Kidney (tissue), 14 donors: Measurements from ENCODE around the gene SMAD6. TPM values are rescaled to one million over a fixed set of nuclear protein-coding genes. Genes with fewer than 3 reads are reported as not detected.

ENCODE experiments used
- DNase-seq, 5 donors: peaks; one replicate each; pipeline ENCODE4 v3.0.0-alpha.2; 2013 to 2020
- FAIRE-seq: peaks from 2 replicates; lab custom pipeline; 2012; peaks lifted over from hg19 to GRCh38; lab: Jason Lieb, UNC
- H3K27ac ChIP-seq, 2 donors: one replicate each; pipeline ENCODE4 v1.7.0; 2013; ENCODE audit warnings: low read depth in 2 of 2, low read length in 2 of 2, inconsistent platforms in 1 of 2
- H3K27me3 ChIP-seq: one replicate; pipeline ENCODE4 v1.7.1; 2013; ENCODE audit warnings: low read length, inconsistent platforms; ENCODE audit not compliant: control insufficient read depth, insufficient read depth
- H3K36me3 ChIP-seq, 3 donors: one replicate each; pipeline versions ENCODE4 v1.7.0 to v1.7.1; 2013; ENCODE audit warnings: low read length in 3 of 3, control low read depth in 1 of 3, inconsistent platforms in 1 of 3; ENCODE audit not compliant: insufficient read depth in 3 of 3, control insufficient read depth in 2 of 3
- H3K4me1 ChIP-seq, 3 donors: one replicate each; pipeline versions ENCODE4 v1.7.0 to v1.7.1; 2013; ENCODE audit warnings: low read length in 3 of 3, inconsistent platforms in 1 of 3, low read depth in 1 of 3; ENCODE audit not compliant: control insufficient read depth in 2 of 3, insufficient read depth in 2 of 3
- H3K4me3 ChIP-seq, 3 donors: one replicate each; pipeline versions ENCODE4 v1.7.0 to v1.8.1; 2013; ENCODE audit warnings: low read length in 3 of 3, control low read depth in 1 of 3, inconsistent platforms in 1 of 3
- H3K9ac ChIP-seq, 3 donors: one replicate each; pipeline versions ENCODE4 v1.7.0 to v1.7.1; 2013; ENCODE audit warnings: low read length in 3 of 3, control low read depth in 1 of 3, inconsistent platforms in 1 of 3
- H3K9me3 ChIP-seq, 3 donors: one replicate each; pipeline versions ENCODE4 v1.7.0 to v1.7.1; 2013; ENCODE audit warnings: low read length in 3 of 3, control low read depth in 1 of 3, inconsistent platforms in 1 of 3; ENCODE audit not compliant: control insufficient read depth in 2 of 3, insufficient read depth in 1 of 3
- intact Hi-C: fragments of 100-400 bp; cut with DNase I; formaldehyde crosslinking; loops from one replicate; pipeline ENCODE4 v1.11.1; 2022
- polyA plus RNA-seq: library from polyadenylated mRNA; stranded (reverse); fragments of 350-450 nt; fragmentation: Illumina TruSeq; extraction: RNeasy Lipid Tissue Mini Kit (QIAGEN cat#74804); gene quantifications from one replicate; pipeline ENCODE4 v1.2.3, GENCODE V29; 2014; ENCODE audit warnings: low read depth, low replicate concordance; ENCODE audit not compliant: insufficient read depth
- total RNA-seq: library from RNA; stranded (reverse); fragmentation: NEBNext Ultra II Directional; extraction: Animal tissue kit (Norgen Biotek cat#: 25700); gene quantifications from one replicate; pipeline ENCODE4 v1.2.1, GENCODE V29; 2021
- TF ChIP-seq, protein P1 (sequence below): IDR thresholded peaks from 3 replicates; pipeline ENCODE4 v1.5.1; 2012; ENCODE audit warnings: mild to moderate bottlenecking, moderate library complexity, borderline replicate concordance; ENCODE audit not compliant: insufficient read depth; ENCODE audit errors: extremely low read depth
- donor health status: control.
- donor health status: control.
- donor health status: control.
- donor health status: control.
- donor health status: control.
- donor health status: DM: yes; HTN: yes; CAD: no.
- donor health status: Normal renal cell carcinoma (clear cell type).

The SMAD6 gene
- total and polyA plus RNA-seq, 2 donors from 2014 or later: 15.4 to 23.0 TPM

DNA sequence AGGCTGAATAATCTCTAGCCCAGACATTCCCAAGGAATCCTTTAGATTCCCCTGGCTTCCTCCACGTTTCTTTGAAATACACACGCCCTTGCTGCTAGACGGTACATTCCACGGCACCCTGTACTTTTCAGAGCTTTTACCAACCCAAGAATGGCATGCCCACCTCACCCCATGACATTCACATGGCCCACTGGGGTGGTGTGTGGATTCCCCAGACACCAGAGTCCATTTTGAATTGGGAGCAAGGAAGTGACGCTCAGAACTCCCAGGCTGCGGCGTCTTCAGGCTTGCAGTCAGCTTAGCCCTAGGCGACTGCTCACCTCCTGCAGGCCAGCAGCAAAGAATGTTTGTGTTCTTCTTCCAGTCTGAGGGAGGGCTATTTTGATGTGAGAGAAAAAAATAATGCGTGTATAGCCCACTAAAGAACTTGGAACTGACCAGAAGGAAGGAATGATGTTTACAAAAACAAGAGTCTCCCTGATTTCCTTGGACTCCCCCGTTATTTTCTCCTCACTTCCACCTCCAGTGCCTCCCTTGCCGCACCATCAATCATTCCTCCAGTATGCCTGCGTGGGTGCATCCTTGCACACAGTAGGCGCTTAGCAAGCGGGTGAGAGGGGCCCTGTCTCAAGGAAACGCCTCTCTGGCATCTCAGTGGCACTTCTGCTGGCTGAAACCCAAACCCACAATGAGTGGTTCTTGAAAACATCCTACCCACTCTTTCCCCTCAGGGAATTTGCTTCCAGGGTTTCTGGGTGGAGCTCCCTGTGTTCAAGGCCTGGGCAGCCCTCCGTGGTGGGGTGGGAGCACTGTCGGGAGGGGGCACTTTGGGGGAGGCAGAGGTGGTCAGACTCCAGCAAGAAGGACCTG is 59.9 kb downstream of the SMAD6 start:
- Histone ChIP-seq H3K9ac (no peak overlapping the region), H3K27ac (peak overlapping the region; percentile 81 to 85), H3K4me3 (no peak overlapping the region), H3K27me3 (no peaks in the 10 kb centered on the region), H3K36me3 (no peaks in the 10 kb centered on the region), H3K9me3 (no peaks in the 10 kb centered on the region), H3K4me1 (peaks cover 20 to 60% (median 59%) of the 10 kb centered on the region in 3 donors)
- FAIRE-seq (no peak), DNase-seq (peak in 1 of 5 donors; percentile 64)
- TF ChIP-seq, protein P1, sequence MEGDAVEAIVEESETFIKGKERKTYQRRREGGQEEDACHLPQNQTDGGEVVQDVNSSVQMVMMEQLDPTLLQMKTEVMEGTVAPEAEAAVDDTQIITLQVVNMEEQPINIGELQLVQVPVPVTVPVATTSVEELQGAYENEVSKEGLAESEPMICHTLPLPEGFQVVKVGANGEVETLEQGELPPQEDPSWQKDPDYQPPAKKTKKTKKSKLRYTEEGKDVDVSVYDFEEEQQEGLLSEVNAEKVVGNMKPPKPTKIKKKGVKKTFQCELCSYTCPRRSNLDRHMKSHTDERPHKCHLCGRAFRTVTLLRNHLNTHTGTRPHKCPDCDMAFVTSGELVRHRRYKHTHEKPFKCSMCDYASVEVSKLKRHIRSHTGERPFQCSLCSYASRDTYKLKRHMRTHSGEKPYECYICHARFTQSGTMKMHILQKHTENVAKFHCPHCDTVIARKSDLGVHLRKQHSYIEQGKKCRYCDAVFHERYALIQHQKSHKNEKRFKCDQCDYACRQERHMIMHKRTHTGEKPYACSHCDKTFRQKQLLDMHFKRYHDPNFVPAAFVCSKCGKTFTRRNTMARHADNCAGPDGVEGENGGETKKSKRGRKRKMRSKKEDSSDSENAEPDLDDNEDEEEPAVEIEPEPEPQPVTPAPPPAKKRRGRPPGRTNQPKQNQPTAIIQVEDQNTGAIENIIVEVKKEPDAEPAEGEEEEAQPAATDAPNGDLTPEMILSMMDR: no peak
- intact Hi-C loops: no loop called here

DNA sequence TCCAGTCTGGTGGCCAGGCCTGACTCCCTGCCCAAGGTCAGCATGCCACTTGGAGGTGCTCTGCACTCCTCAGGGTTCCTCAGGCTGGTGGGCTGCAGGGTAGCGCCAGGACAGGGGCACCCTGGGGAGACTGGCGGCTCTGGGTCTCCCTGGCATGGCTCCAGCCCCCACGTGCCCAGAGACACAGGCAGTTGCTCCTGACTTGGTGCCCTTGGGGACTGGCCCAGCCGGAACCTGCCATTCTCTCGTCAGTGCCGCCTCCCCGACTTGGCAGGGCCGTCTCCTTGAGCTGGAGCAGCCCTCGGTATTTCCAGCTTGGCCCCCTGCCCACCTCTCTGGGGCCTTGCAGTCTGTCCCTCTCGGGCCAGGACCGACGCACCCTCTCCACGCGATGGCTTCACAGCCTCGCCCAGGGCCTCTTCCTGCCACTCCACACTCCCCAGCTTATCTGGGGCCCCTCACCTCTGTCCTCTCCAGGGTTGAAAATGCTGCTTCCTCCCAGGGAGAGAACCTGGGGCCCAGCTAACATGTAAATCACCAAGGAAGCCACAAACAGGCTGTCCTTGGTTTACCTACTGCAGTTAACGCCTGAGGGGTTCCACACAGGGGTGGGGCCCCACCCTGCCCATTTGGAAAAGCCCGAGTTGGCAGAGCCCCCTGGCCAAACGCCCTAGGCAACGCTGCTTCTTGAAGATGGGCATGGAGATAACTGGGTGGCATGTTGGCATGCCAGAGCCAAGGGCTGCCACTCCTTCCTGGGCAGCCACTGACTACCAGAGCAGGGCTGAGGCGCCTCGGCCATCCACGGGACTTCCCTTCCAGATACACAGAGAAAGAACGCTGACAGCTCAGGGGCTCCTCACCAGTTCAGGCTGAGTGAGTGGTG is 61.4 kb downstream of the SMAD6 start:
- Histone ChIP-seq H3K36me3 (no peaks in the 10 kb centered on the region), H3K27me3 (no peaks in the 10 kb centered on the region), H3K4me3 (no peak overlapping the region), H3K4me1 (peaks cover 23 to 58% (median 53%) of the 10 kb centered on the region in 3 donors), H3K27ac (peak overlapping the region; percentile 81 to 85), H3K9ac (peak overlapping the region in 2 of 3 donors; percentile 35 to 50), H3K9me3 (no peaks in the 10 kb centered on the region)
- DNase-seq (peak in 2 of 5 donors; percentile 59 to 95), FAIRE-seq (no peak)
- intact Hi-C loops: no loop called here
- TF ChIP-seq, protein P1: no peak

DNA sequence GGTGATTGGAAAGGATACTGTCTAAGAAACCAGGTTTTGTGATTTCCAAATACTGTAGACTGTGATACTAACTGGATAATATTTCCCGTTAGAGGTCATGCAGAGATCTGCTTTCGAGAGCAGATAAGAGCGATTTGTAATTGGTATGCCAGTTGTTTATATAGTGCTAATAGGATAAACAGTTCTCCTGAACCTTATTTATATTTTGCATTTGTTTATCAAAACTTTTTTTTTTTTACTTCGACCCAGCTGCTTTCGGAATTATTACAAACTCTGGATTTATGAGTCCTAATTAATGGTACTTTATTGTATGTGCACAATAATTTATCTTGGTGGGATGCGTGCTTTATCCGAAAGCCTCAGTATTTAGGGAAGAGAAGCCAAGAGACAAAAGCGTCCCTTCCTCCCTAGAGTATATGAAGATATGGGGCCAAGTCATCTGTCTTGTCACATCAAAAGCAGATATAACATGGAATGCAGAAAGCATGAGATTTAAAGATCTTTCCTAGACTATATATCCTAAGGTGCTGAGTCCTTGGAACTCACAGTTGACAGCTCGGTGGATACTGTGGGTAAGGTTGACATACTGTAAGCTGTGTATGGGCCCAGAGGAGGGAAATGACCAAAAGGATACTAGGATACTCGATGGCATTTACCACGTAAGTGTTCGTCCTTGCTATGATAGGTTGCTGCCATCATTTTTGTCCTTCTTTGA is 62.2 kb downstream of the SMAD6 start:
- no peak overlapping the region for H3K4me3 ChIP-seq
- H3K9me3 ChIP-seq: no peaks in the 10 kb centered on the region
- TF ChIP-seq, protein P1: no peak
- intact Hi-C loops: no loop called here
- H3K4me1 ChIP-seq: peaks cover 23 to 58% (median 53%) of the 10 kb centered on the region in 3 donors
- H3K27ac ChIP-seq: peak overlapping the region; percentile 81 to 85
- peak overlapping the region in 1 of 3 donors; percentile 35 for H3K9ac ChIP-seq
- no peaks in the 10 kb centered on the region for H3K36me3 ChIP-seq
- FAIRE-seq: no peak
- H3K27me3 ChIP-seq: no peaks in the 10 kb centered on the region
- no peak for DNase-seq
